Colonic mucosa (tissue), 4 donors: ENCODE results near the gene UNC93B1. TPM values are rescaled to one million over a fixed set of nuclear protein-coding genes. Genes with fewer than 3 reads are reported as not detected.

ENCODE experiments used
- DNase-seq: peaks from one replicate; pipeline ENCODE4 v3.0.0-alpha.2; 2020
- H3K27ac ChIP-seq: fragments of 200-600 bp; one replicate; pipeline ENCODE4 v1.8.0; 2021
- H3K27me3 ChIP-seq: fragments of 200-600 bp; one replicate; pipeline ENCODE4 v1.8.0; 2021
- H3K36me3 ChIP-seq: fragments of 200-600 bp; one replicate; pipeline ENCODE4 v1.8.0; 2021
- H3K4me1 ChIP-seq: fragments of 200-600 bp; one replicate; pipeline ENCODE4 v1.8.0; 2021; ENCODE audit warnings: mild to moderate bottlenecking
- H3K4me3 ChIP-seq: fragments of 200-600 bp; one replicate; pipeline ENCODE4 v1.8.0; 2021
- H3K9ac ChIP-seq, 2 donors: one replicate each; pipeline ENCODE4 v1.7.0; 2013; ENCODE audit warnings: control low read depth in 2 of 2, low read depth in 2 of 2, low read length in 2 of 2
- H3K9me3 ChIP-seq: fragments of 200-600 bp; one replicate; pipeline ENCODE4 v1.8.0; 2021
- intact Hi-C: fragments of 100-400 bp; cut with DNase I; formaldehyde crosslinking; loops from one replicate; pipeline ENCODE4 v1.14.1; 2022
- total RNA-seq, 2 donors: library from RNA; stranded (reverse); fragmentation: NEBNext Ultra II Directional in 1 of 2; extraction: Animal tissue kit (Norgen Biotek cat#: 25700) in 1 of 2; gene quantifications; one replicate each; pipeline ENCODE4 v1.2.1, GENCODE V29; 2021
- TF ChIP-seq, protein P1 (sequence below): fragments of 200-600 bp; IDR thresholded peaks from one replicate; pipeline ENCODE4 v1.8.0; 2022; ENCODE audit warnings: antibody characterized with exemption, mild to moderate bottlenecking
- donor health status: healthy.
- donor health status: DM: no; HTN: no; CAD: no.
- donor health status: DM: no; HTN: no; CAD: no.

Gene UNC93B1
- total RNA-seq, 2 donors from 2014 or later = 46.3 to 55.4 TPM

DNA sequence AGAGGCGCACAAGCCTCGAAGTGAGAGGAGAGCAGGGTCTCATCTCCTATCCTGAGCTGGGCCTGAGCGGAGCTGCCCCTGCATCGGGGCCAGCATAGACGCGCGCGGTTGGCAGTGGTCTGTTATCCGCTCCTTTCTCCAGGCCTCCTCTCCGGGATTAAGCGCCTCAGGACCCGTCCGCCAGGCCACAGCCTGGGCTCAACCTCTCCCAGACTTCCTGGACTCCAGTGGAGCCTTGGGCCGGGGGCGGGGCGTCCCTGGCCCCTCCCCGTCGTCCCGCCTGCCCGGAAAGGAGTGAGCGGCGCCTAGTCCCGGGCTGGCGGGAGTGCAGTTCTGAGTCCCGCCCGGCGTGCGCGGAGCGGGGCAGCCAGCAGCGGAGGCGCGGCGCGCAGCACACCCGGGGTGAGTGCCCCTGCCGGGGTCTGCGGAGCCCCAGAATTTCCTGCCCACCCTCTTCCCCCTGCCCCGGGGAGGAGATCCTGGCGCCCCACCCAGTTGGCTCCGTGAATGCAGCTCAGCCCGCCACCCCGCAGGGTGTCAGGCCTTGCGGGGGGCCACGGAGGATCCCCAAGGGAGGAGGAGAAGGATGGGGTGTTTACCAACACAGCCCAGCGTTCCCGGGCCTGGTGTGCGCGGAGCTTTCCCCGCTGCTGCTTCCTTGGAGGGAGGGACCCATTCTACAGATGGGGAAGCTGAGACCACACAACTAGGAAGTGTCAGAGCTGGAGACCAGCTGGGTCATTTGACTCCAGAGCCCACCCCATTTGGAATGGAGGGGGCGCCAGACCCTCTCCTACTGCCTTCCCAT, 35.0 kb upstream of the UNC93B1 start, which contains the start of gene TCIRG1:
Gene TCIRG1, plus strand, starts transcription at position 308 of the 808 bp plus-strand sequence. CDS start 2,247 bp downstream, outside the sequence.
- H3K9ac ChIP-seq = peak within 1 kb of the TSS; percentile 92 to 97
- H3K4me1 ChIP-seq = peaks cover 18% of the 10 kb centered on the region
- peak within 1 kb of the TSS; percentile 70 for H3K27ac ChIP-seq
- no peaks in the 10 kb centered on the region for H3K9me3 ChIP-seq
- peak within 1 kb of the TSS; percentile 86 for H3K4me3 ChIP-seq
- TF ChIP-seq, protein P1, sequence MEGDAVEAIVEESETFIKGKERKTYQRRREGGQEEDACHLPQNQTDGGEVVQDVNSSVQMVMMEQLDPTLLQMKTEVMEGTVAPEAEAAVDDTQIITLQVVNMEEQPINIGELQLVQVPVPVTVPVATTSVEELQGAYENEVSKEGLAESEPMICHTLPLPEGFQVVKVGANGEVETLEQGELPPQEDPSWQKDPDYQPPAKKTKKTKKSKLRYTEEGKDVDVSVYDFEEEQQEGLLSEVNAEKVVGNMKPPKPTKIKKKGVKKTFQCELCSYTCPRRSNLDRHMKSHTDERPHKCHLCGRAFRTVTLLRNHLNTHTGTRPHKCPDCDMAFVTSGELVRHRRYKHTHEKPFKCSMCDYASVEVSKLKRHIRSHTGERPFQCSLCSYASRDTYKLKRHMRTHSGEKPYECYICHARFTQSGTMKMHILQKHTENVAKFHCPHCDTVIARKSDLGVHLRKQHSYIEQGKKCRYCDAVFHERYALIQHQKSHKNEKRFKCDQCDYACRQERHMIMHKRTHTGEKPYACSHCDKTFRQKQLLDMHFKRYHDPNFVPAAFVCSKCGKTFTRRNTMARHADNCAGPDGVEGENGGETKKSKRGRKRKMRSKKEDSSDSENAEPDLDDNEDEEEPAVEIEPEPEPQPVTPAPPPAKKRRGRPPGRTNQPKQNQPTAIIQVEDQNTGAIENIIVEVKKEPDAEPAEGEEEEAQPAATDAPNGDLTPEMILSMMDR = no peak
- H3K36me3 ChIP-seq = peaks cover 6% of the 10 kb centered on the region
- no peaks in the 10 kb centered on the region for H3K27me3 ChIP-seq
- intact Hi-C loops = no loop called here
- DNase-seq = peak; percentile 93

DNA sequence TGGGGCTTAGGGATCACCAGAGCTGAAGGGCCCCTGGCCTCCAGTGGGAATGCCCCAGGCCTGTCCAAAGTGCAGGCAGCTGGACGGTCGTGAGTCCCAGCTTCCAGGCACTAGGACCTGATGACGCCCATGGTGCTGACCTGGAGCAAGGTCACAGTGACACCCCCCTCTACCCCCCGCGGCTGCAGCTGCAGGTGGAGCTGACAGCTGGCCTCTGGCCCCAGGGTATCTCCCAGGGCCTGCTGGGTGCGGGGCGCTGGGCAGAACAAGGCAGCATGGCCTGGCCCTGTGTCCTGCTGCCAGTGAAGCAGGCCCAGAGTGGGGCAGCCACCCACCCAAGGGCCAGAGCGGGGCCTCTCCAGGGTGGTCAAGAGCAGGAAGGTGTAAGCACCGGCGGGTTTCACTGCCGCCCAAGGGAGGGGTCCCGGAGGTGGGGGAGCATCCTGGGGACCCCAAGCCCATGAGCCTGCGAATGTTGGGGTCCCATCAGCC, 34.4 kb upstream of the UNC93B1 start:
- Histone ChIP-seq H3K27ac (peak overlapping the region; percentile 70), H3K4me3 (peak overlapping the region; percentile 86), H3K9me3 (no peaks in the 10 kb centered on the region), H3K4me1 (peaks cover 18% of the 10 kb centered on the region), H3K9ac (peak overlapping the region; percentile 92 to 97), H3K36me3 (peaks cover 6% of the 10 kb centered on the region), H3K27me3 (no peaks in the 10 kb centered on the region)
- no peak for DNase-seq
- intact Hi-C loops = no loop called here
- TF ChIP-seq, protein P1 = no peak

DNA sequence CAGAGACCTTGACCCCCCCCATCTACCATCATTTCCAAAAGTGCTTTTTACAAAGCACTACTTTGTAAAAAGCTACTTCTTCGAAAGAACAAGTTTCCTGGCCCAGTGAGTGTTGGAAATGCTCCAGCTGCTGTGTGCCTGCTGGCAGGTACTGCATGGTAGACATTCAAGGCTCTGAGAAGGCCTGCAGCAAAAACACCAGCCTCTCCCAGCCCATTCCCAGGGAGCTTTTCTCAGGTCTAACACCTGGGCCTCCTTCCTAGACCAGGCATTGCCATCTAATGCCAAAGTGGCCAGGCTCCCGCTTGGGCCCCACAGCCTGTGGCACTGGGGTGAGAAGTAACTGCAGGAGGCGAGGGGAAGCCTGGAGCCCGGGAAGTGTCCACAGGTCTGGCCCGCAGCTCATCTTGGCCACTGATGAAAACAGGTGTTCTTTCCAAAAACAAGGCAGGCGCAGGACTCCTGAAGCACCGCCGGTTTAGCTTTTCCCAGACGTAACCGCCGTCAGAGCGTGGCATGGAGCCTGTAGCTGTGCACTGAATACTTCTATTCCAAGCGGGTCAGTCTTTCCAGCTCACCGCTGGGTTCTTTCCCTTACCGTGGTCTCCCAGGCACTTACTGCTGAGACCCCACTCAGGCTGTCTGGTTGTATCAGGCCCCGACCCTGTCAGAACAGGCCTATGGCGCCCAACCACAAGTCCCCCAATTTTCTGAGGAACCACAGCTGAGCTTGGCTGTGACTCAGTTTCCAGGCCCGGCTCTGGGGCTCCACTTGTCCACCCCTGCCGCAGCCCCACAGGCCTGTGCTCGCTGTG, 33.7 kb upstream of the UNC93B1 start:
- TF ChIP-seq, protein P1 = no peak
- H3K9ac ChIP-seq = peak overlapping the region; percentile 54 to 97
- no peaks in the 10 kb centered on the region for H3K9me3 ChIP-seq
- DNase-seq = no peak
- intact Hi-C loops = no loop called here
- no peak overlapping the region for H3K4me3 ChIP-seq
- H3K36me3 ChIP-seq = peaks cover 6% of the 10 kb centered on the region
- H3K27ac ChIP-seq = peak overlapping the region; percentile 70
- peaks cover 18% of the 10 kb centered on the region for H3K4me1 ChIP-seq
- no peaks in the 10 kb centered on the region for H3K27me3 ChIP-seq

DNA sequence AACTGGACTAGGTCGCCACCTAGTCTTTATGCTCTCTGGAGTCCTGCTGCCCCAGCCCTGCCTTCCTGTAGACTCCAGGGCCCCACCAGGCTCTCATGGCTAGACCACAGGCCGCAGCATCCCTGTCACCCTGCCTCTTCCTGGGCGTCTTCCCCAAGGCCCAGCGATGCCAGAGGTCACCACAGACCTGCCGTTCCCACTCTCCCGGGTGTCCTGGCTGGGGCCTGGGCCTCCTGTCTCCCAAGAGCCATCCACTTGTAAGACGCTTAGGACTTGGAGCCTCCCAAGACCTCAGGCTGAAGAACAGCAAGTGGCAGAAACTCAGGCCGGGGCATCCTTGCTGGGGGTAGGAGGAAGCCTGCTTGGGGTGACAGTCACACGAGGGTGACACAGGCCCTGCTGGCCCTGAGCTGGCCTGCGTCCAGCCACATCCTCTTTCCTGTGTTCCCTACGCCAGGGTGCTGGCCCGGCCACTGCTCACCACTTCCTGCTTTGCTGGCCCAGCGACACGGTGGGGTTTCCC, 32.9 kb upstream of the UNC93B1 start:
- Histone ChIP-seq H3K9ac (peak overlapping the region; percentile 46 to 54), H3K9me3 (no peaks in the 10 kb centered on the region), H3K36me3 (peaks cover 2% of the 10 kb centered on the region), H3K4me1 (peaks cover 18% of the 10 kb centered on the region), H3K4me3 (no peak overlapping the region), H3K27me3 (no peaks in the 10 kb centered on the region), H3K27ac (peak overlapping the region; percentile 70)
- no peak for DNase-seq
- TF ChIP-seq, protein P1 = no peak
- intact Hi-C loops = no loop called here

DNA sequence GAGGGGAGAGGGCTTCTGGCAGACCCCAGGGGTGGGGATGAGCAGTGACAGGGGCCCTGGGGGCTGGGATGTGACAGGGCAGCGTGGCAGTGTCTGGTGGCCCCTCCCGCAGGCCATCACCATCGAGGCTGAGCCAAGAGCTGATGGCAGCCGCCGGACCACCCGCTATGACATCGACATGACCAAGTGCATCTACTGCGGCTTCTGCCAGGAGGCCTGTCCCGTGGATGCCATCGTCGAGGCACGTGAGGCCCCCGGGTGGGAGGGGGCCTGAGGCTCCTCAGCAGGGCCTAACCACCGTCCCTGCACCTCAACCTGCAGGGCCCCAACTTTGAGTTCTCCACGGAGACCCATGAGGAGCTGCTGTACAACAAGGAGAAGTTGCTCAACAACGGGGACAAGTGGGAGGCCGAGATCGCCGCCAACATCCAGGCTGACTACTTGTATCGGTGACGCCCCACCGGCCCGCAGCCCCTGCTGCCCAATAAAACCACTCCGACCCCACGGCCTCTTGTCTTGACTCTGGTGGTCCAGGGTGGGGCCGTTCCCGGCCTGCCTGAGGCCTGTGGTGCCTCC, 32.3 kb upstream of the UNC93B1 start:
- intact Hi-C loops = no loop called here
- peak overlapping the region; percentile 70 for H3K27ac ChIP-seq
- peak overlapping the region in 1 of 2 donors; percentile 46 for H3K9ac ChIP-seq
- H3K36me3 ChIP-seq = no peaks in the 10 kb centered on the region
- TF ChIP-seq, protein P1 = no peak
- no peak for DNase-seq
- H3K4me1 ChIP-seq = peaks cover 16% of the 10 kb centered on the region
- no peaks in the 10 kb centered on the region for H3K9me3 ChIP-seq
- H3K27me3 ChIP-seq = no peaks in the 10 kb centered on the region
- no peak overlapping the region for H3K4me3 ChIP-seq
